ENCODE data around the gene STK32B. TPM values are rescaled to one million over a fixed set of nuclear protein-coding genes. Genes with fewer than 3 reads are reported as not detected.

Gene STK32B
- total RNA-seq, 1 donor from 2014 or later, result 46.9 TPM

- no peak overlapping the region for H3K27ac Mint-ChIP-seq (ENCODE audit: unreplicated experiment)
- H3K36me3 Mint-ChIP-seq (ENCODE audit: unreplicated experiment), result no peaks in the 10 kb centered on the region
- H3K27me3 Mint-ChIP-seq (ENCODE audit: unreplicated experiment), result no peaks in the 10 kb centered on the region
- peaks cover 12% of the 10 kb centered on the region for H3K9me3 Mint-ChIP-seq (ENCODE audit: unreplicated experiment)
- no peak overlapping the region for H3K4me3 Mint-ChIP-seq (ENCODE audit: unreplicated experiment)
- H3K4me1 Mint-ChIP-seq (ENCODE audit: unreplicated experiment), result peaks cover 33% of the 10 kb centered on the region
- no peak for TF ChIP-seq CTCF (IDR thresholded peaks at IDR 0.05)
- no peak for DNase-seq (ENCODE audit: extremely low spot score, unreplicated experiment)
Measured at GRCh38 chr4:5021546-5021945, 29.7 kb upstream of the STK32B start.

- Mint-ChIP-seq H3K4me3 (ENCODE audit: unreplicated experiment) (no peak overlapping the region), H3K4me1 (ENCODE audit: unreplicated experiment) (peaks cover 24% of the 10 kb centered on the region), H3K27ac (ENCODE audit: unreplicated experiment) (no peak overlapping the region), H3K36me3 (ENCODE audit: unreplicated experiment) (no peaks in the 10 kb centered on the region), H3K9me3 (ENCODE audit: unreplicated experiment) (peaks cover 12% of the 10 kb centered on the region), H3K27me3 (ENCODE audit: unreplicated experiment) (no peaks in the 10 kb centered on the region)
- no peak for TF ChIP-seq CTCF (IDR thresholded peaks at IDR 0.05)
- DNase-seq (ENCODE audit: extremely low spot score, unreplicated experiment), result no peak
Measured at GRCh38 chr4:5024673-5025072, 26.6 kb upstream of the STK32B start.

GRCh38 chr4:5026371-5026770 lies 24.9 kb upstream of the STK32B start:
- no peak overlapping the region for H3K27ac Mint-ChIP-seq (ENCODE audit: unreplicated experiment)
- TF ChIP-seq CTCF (IDR thresholded peaks at IDR 0.05), result no peak
- no peaks in the 10 kb centered on the region for H3K27me3 Mint-ChIP-seq (ENCODE audit: unreplicated experiment)
- H3K9me3 Mint-ChIP-seq (ENCODE audit: unreplicated experiment), result peaks cover 12% of the 10 kb centered on the region
- no peaks in the 10 kb centered on the region for H3K36me3 Mint-ChIP-seq (ENCODE audit: unreplicated experiment)
- no peak overlapping the region for H3K4me3 Mint-ChIP-seq (ENCODE audit: unreplicated experiment)
- DNase-seq (ENCODE audit: extremely low spot score, unreplicated experiment), result no peak
- peaks cover 17% of the 10 kb centered on the region for H3K4me1 Mint-ChIP-seq (ENCODE audit: unreplicated experiment)

GRCh38 chr4:5027346-5027745 lies 23.9 kb upstream of the STK32B start:
- Mint-ChIP-seq H3K27me3 (ENCODE audit: unreplicated experiment) (no peaks in the 10 kb centered on the region), H3K4me1 (ENCODE audit: unreplicated experiment) (peaks cover 13% of the 10 kb centered on the region), H3K27ac (ENCODE audit: unreplicated experiment) (no peak overlapping the region), H3K9me3 (ENCODE audit: unreplicated experiment) (peaks cover 12% of the 10 kb centered on the region), H3K36me3 (ENCODE audit: unreplicated experiment) (no peaks in the 10 kb centered on the region), H3K4me3 (ENCODE audit: unreplicated experiment) (no peak overlapping the region)
- DNase-seq (ENCODE audit: extremely low spot score, unreplicated experiment), result no peak
- no peak for TF ChIP-seq CTCF (IDR thresholded peaks at IDR 0.05)

GRCh38 chr4:5028480-5028879 lies 22.8 kb upstream of the STK32B start:
- no peak for TF ChIP-seq CTCF (IDR thresholded peaks at IDR 0.05)
- Mint-ChIP-seq H3K27ac (ENCODE audit: unreplicated experiment) (no peak overlapping the region), H3K4me3 (ENCODE audit: unreplicated experiment) (no peak overlapping the region), H3K9me3 (ENCODE audit: unreplicated experiment) (peaks cover 6% of the 10 kb centered on the region), H3K4me1 (ENCODE audit: unreplicated experiment) (peaks cover 24% of the 10 kb centered on the region), H3K27me3 (ENCODE audit: unreplicated experiment) (no peaks in the 10 kb centered on the region), H3K36me3 (ENCODE audit: unreplicated experiment) (no peaks in the 10 kb centered on the region)
- no peak for DNase-seq (ENCODE audit: extremely low spot score, unreplicated experiment)
